ENCODE results near the gene RTP5. TPM values are rescaled to one million over a fixed set of nuclear protein-coding genes. Genes with fewer than 3 reads are reported as not detected.

The RTP5 gene
- total and polyA plus RNA-seq, 2 of the 8 experiments (the other 6 are each of a cell fraction or from before 2014, with no cell fraction given): not detected

DNA sequence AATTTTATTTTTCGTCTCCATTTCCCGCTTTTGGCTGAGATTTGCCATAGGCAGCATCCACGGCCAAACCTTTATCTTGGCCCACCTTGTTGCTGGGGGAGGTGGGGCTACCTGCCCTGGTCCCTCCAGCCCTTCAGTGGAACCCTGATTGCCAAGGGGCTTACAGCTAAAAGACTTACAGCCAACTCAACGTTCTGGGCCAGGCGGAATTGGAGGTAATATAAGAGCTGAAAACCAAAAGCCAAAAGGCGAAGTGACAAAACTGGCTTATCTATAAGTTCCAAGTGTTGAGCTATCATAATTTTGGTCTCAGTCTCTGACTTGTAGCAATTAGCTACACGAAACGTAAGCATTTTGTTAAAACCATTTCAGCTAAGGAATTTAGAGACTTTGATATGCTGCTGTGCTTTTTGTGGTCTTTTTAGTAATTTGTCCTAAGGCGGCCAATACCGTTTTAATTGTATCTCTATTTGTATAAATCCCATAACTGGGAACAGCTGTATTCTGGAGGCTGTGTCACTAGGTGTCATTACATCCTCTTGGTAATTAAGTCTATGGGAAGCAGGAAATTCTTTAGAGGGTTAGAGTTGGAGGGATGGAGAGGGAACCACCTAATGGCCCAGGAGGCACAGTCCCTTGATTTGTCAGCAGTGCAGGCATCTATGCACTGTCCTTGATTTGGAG, 34.9 kb upstream of the RTP5 start:
- Histone ChIP-seq H3K18ac (ENCODE audit: extremely low read depth, low read length) (no peak overlapping the region), H3K79me1 (ENCODE audit: low read depth, low read length) (no peaks in the 10 kb centered on the region), H3K23me2 (ENCODE audit: low read depth, low read length) (no peaks in the 10 kb centered on the region), H2BK15ac (ENCODE audit: low read length) (no peak overlapping the region), H3K14ac (ENCODE audit: insufficient read length) (no peak overlapping the region), H3K4me1 (replicated peaks in 1 of 4; ENCODE audit: control insufficient read depth in 3 of 4, insufficient read depth in 4 of 4, low read length in 3 of 4) (no peaks in the 10 kb centered on the region), H3K56ac (replicated peaks; ENCODE audit: insufficient read length, low read depth, low read length) (no peak overlapping the region), H4K5ac (ENCODE audit: insufficient read length, low read depth, low read length) (no peak overlapping the region), H4K20me1 (replicated peaks in 1 of 2; ENCODE audit: control insufficient read depth in 1 of 2, insufficient read depth in 2 of 2, low read length in 2 of 2) (no peaks in the 10 kb centered on the region), H3K9me3 (ENCODE audit: insufficient read depth in 2 of 2, low read depth in 1 of 2, low read length in 1 of 2) (no peaks in the 10 kb centered on the region), H3K4ac (replicated peaks; ENCODE audit: insufficient read length, low read depth, low read length) (no peak overlapping the region), H2AFZ (ENCODE audit: low read length) (no peak overlapping the region), H3K23ac (ENCODE audit: insufficient read length) (no peak overlapping the region), H3K4me3 (ENCODE audit: extremely low read depth in 1 of 4, insufficient read depth in 2 of 4, low read depth in 3 of 4, low read length in 4 of 4) (no peak overlapping the region), H3K27me3 (replicated peaks in 1 of 4; ENCODE audit: control insufficient read depth in 3 of 4, extremely low read depth in 1 of 4, insufficient read depth in 3 of 4, low read length in 3 of 4) (no peaks in the 10 kb centered on the region), H2AK5ac (ENCODE audit: low read depth, low read length) (no peak overlapping the region), H2BK5ac (ENCODE audit: low read depth, low read length) (no peak overlapping the region), H3K27ac (ENCODE audit: low read depth, low read length) (no peak overlapping the region), H4K8ac (ENCODE audit: extremely low read depth, insufficient read depth, low read length) (no peak overlapping the region), H3K79me2 (ENCODE audit: control insufficient read depth in 1 of 2, insufficient read depth in 2 of 2, low read length in 2 of 2) (no peaks in the 10 kb centered on the region), H2BK120ac (replicated peaks; ENCODE audit: low read depth, low read length) (no peak overlapping the region), H3K9ac (replicated peaks in 1 of 4; ENCODE audit: extremely low read depth in 1 of 4, low read depth in 3 of 4, low read length in 3 of 4) (no peak overlapping the region), H3K36me3 (ENCODE audit: control insufficient read depth in 2 of 4, insufficient read depth in 4 of 4, low read length in 3 of 4) (no peaks in the 10 kb centered on the region), H3K4me2 (ENCODE audit: insufficient read depth in 1 of 2, low read depth in 2 of 2, low read length in 2 of 2) (no peak overlapping the region), H4K91ac (replicated peaks; ENCODE audit: insufficient read length, low read length) (no peak overlapping the region), H2BK12ac (ENCODE audit: low read depth, low read length) (no peak overlapping the region), H2BK20ac (ENCODE audit: low read length) (no peak overlapping the region)
- DNase-seq (ENCODE audit: low read depth in 1 of 2, low spot score in 2 of 2): no peak
- WGBS, 2 experiments (ENCODE audit: extremely low coverage in 1 of 2, insufficient coverage in 1 of 2, insufficient read length in 1 of 2, insufficient replicate concordance in 2 of 2, low coverage in 1 of 2, low lambda C conversion rate in 2 of 2, missing lambda C conversion rate in 1 of 2): 91% methylated on average over 10 of the region's 10 CpGs; no CpG with 5 or more reads in 1 of the 2 experiments
- TF ChIP-seq MAFK (IDR thresholded peaks at IDR 0.05; ENCODE audit: low read depth, low read length) (no peak), POLR2AphosphoS5 (IDR thresholded peaks at IDR 0.05; ENCODE audit: low read depth, low read length) (no peak)
- POLR2A ChIA-PET (ENCODE audit: partially characterized antibody): no interaction called here
- CTCF ChIA-PET (ENCODE audit: partially characterized antibody): interaction anchor here (0.6 to 2.4 kb wide), 3 partner anchors 9 to 22 kb away, joined by 3 to 9 read pairs (median 6); no protein-coding TSS in a partner anchor
- FAIRE-seq: no peak
